GM10847 (cell line): ENCODE data around the gene BEST2.

Source experiments
- POLR2A ChIP-seq: IDR thresholded peaks from 2 replicates; pipeline ENCODE4 v1.6.1; 2011; ENCODE audit not compliant: insufficient read length; ENCODE audit errors: extremely low read depth

Gene BEST2

GRCh38 chr19:12723641-12724426, 27.8 kb upstream of the BEST2 start, which contains the start of gene TNPO2:
TSS of gene TNPO2 (minus strand) at chr19:12723932. CDS start at chr19:12720977, 2,955 bp downstream.
- no peak for TF ChIP-seq POLR2A

DNA sequence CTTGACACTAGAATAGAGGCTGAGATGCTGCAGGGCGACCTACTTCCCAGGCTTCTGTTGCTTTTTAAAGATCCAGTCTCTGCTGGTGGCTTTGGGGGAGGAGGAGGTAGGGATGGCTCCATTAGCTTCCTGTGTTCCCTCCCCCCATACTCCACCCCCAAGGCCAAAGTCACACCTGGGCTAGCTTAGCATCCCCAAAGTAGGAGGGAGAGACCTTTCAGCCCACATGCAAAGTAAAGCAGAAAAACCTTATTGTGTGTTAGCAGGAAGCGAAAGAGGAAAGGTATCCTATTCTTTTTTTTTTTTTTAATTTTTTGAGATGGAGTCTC, 24.6 kb upstream of the BEST2 start:
- no peak for TF ChIP-seq POLR2A

DNA sequence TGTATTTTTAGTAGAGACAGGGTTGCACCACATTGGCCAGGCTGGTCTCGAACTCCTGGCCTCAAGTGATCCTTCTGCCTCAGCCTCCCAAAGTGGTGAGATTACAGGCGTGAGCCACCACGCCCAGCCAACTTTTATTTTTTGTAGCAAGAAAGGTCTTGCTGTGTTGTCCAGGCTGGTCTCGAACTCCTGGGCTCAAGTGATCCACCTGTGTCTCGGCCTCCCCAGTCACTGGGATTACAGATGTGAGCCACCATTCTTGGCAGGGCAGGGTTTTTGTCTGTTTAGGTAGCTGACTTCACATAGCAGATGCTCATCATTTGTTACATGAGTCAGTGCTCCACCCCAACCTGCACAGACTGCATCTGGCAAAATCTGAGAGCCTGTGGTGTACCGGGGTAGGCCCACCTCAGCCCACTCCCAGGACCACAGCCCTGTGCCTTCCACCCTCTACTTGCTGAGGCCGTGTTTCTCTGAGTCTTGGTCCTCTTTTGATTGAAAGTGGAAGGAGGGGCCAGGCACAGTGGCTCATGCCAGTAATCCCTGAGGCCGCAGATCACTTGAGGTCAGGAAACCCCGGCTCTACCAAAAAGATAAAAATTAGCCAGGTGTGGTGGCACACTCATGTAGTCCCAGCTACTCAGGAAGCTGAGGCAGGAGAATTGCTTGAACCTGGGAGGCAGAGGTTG, 23.7 kb upstream of the BEST2 start:
- TF ChIP-seq POLR2A, result no peak

DNA sequence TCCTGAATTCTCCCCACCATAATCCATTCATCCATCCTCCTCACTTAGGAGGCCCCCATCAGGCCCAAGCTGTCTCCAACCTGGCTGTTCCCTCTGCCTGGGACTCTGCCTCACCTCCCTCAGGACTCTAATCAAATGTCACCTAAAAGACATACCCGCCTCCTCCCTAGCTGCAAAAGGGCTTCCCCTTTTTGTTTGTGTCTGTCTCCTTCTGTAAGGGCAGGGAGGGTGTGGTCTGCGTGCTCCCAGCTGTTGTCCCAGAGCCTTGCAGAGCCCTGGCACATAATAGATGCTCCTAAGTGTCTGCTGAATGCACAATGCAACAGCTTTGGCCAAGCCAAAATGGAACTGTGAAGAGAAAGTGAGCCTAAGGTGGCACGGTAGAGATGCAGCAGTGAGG, 21.5 kb upstream of the BEST2 start:
- TF ChIP-seq POLR2A, result no peak

DNA sequence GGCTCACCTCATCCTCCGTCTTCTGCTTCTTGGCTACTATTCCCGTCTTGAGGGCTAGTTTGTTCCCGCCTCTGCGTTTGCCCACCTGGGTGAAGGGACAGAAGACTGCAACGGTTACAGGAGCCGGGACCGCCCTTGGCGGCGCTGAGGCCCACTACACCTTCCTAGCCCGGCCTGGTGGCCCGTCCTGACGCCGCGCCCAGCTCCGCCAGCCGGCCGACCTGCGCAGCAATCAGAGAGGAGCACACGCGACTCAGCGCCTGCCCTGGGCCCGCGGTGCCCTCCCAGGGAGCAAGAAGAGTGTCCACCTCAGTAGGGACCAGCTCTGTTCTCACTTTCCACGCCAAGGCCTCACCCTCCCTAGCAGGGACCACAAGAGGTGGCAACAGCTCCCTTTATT, 20.3 kb upstream of the BEST2 start:
- no peak for TF ChIP-seq POLR2A

DNA sequence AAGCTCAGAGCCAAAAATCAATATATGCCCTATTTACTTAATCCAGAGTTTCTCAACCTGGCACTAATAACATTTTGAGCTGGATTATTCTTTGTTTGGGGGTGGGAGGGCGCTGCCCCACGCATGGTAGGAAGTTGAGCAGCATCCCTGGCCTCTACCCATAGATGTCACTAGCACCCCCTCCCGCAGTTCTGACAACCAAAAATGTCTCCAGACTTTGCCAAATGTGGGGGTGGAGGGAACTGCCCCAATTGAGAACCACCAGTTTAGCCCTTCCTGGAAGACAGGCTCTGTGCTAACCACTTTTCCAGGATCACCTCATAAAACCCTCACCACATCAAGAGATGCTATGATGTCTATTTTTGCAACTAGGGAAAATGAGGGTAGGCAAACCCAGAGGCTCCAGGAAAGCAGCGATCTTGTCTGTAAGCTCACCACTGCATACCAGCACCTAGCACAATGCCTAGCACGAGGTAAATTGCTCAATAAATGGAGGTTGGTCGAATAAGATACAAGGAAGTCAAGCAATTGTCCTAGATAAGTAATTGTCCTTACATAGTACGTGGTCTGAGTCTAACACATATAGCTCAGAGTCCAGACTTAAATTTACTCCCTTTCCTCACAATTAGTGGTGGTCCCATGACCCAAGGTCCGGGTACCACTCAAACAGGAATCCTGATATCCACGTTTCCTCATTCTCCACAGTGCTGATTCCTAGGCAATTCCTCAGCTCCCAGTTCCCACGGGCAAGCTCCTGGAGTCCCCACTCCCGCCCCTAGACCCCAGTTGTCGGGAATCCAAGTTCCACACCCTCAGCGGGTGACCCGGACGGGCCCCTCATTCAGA, 18.0 kb upstream of the BEST2 start:
- no peak for TF ChIP-seq POLR2A

DNA sequence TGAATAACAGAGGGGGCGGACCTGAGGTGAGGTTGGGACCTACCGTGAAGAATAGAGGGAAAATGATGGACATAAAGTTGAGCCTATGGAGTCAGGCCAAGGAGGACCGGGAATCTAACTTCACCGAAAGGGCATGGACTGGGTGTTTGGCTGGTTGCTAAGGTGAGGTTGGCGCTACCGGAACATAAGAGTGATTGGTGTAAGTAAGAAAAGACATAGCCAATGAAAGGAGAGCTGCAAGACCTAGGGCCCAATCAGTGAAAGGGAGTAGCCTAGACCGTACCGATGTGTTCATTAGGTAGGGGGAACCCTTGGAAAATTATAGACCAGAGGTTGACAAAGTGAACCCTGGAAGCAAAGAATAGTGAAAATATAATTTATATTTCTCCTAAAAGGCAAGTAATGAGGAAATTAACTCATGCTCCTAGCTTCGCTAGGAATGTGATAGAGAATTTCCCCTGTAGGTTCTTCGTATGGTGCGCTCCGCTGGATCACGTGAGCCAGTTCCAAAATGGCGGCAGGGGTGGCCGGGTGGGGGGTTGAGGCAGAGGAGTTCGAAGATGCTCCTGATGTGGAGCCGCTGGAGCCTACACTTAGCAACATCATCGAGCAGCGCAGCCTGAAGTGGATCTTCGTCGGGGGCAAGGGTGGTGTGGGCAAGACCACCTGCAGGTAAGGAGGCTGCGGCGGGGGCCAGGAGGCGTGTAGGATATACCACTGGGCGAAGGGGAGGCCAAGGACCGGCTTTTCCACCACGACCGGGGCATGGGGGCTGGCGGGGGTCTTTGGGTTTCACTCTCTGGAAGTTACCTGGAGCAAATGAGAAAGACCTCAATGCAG, 14.4 kb upstream of the BEST2 start, which contains the start of gene GET3:
Gene GET3 (plus strand): TSS at position 503 of the 840 bp plus-strand sequence. CDS start 9 bp downstream, at position 512.
- TF ChIP-seq POLR2A, result peak; percentile 84

DNA sequence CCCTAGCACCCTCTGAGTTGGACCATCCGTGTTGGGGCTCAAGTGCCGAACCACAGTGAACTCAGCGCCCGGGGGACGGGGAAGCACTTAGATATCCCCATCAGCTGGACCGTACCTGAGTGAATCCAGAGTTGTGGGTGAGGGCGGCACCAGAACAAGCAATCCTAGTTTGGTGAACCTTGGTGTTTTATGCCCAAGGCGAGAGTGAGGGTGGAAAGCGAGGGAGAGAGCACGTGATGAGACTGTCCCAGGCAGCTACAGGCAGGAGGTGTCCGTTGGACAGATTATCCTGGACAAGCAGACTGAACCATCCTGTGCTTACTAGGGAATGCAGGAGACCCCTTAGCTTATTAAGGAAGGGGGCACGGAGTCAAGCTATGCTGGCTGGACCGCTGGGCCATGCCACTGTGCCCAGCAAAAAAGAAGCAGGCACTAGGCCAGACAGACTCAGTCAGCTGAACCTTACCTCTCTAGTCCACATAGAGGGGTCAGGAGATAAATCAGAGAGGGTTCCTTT, 13.7 kb upstream of the BEST2 start:
- TF ChIP-seq POLR2A, result no peak

DNA sequence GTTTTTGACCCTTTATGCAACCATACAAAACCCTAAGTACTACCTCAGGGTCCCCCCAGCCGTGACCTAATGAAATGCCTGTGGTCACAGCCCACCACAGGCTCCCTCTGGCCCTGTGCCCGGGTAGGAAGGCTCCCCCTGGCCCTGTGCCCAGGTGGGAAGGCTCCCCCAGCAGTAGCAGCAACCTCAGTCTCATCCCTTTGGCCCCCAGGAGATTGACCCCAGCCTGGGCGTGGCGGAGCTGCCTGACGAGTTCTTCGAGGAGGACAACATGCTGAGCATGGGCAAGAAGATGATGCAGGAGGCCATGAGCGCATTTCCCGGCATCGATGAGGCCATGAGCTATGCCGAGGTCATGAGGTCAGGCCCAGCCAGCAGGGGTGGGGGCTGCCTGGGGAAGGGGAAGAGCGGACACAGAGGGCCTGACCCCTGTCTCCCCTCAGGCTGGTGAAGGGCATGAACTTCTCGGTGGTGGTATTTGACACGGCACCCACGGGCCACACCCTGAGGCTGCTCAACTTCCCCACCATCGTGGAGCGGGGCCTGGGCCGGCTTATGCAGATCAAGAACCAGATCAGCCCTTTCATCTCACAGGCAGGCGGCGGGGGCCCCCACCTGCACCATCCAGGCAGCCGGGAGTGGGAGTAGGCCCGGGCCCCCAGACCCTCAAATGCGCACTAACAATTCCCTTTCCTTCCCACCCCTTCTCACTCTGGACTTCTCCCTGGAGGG, 6.3 kb upstream of the BEST2 start:
- no peak for TF ChIP-seq POLR2A

DNA sequence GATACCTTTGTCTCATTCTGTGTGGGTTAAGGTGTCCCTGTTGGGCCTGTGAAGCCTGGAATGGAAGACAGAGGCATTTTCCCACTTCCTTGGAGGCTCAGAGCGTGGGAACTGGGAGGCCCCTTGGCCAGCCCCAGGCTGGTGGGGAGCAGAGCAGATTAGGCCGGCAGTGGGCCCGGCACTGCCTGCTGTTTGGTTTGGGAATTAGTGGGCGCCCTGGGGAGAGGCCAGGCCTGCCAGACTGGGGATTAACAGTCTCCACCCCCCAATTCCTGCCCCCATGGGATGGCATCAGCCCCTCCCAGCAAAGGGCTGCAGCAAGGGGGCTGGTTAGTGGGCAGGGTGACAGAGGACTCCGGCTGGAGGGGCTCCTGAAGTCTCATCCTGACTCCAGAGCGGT, 3.1 kb upstream of the BEST2 start:
- no peak for TF ChIP-seq POLR2A

GRCh38 chr19:12749938-12750521, 1.6 kb upstream of the BEST2 start:
- no peak for TF ChIP-seq POLR2A

GRCh38 chr19:12750851-12751250, 740 bp upstream of the BEST2 start:
- no peak for TF ChIP-seq POLR2A

GRCh38 chr19:12752056-12752781, 628 bp downstream of the BEST2 start:
- no peak for TF ChIP-seq POLR2A

DNA sequence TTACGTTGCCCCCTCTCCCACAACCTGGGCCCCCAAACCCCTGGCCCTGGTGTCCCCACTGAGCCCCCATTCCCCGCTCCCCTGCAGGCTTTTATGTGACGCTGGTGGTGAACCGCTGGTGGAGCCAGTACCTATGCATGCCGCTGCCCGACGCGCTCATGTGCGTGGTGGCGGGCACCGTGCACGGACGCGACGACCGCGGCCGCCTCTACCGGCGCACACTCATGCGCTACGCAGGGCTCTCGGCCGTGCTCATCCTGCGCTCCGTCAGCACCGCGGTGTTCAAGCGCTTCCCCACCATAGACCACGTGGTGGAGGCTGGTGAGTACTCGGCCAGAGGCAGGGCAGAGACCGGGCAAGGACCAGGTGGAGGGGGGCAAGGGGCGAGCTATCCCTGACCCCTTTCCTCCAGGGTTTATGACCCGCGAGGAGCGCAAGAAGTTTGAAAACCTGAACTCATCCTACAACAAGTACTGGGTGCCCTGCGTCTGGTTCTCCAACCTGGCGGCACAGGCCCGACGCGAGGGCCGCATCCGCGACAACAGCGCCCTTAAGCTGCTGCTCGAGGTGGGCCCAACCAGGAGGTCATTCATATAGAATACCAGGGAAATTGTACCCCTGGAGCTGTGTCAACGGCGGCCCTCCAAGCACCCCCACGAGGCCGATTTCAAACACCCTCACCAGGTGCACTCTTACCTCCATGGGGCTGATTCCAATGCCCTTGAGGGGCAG, 3.0 kb downstream of the BEST2 start:
- TF ChIP-seq POLR2A, result no peak
